Rectal smooth muscle tissue (tissue), 1 donor: ENCODE measurements around the gene STEAP3.
"Not testable (repeated sequence)": the region's sequence is repeated elsewhere in the genome, so short reads cannot be mapped to it uniquely, and the experiment has no call there.

Experiments
- H3K27ac ChIP-seq: one replicate; pipeline ENCODE4 v1.7.0; 2013; ENCODE audit warnings: low read depth, low read length, inconsistent platforms
- H3K27me3 ChIP-seq: one replicate; pipeline ENCODE4 v1.7.0; 2013; ENCODE audit warnings: low read length; ENCODE audit not compliant: control insufficient read depth, insufficient read depth
- H3K36me3 ChIP-seq: one replicate; pipeline ENCODE4 v1.7.0; 2013; ENCODE audit warnings: low read length; ENCODE audit not compliant: control insufficient read depth, insufficient read depth
- H3K4me1 ChIP-seq: one replicate; pipeline ENCODE4 v1.7.0; 2013; ENCODE audit warnings: low read length; ENCODE audit not compliant: control insufficient read depth, insufficient read depth
- H3K4me3 ChIP-seq: one replicate; pipeline ENCODE4 v1.7.0; 2013; ENCODE audit warnings: low read length
- H3K9ac ChIP-seq: one replicate; pipeline ENCODE4 v1.7.0; 2013; ENCODE audit warnings: low read length

Gene STEAP3

GRCh38 chr2:119266091-119266589 lies 42.5 kb downstream of the STEAP3 start:
- no peak overlapping the region for H3K4me3 ChIP-seq
- no peak overlapping the region for H3K9ac ChIP-seq
- no peaks in the 10 kb centered on the region for H3K27me3 ChIP-seq
- no peak overlapping the region for H3K27ac ChIP-seq
- no peaks in the 10 kb centered on the region for H3K36me3 ChIP-seq
- H3K4me1 ChIP-seq, result no peaks in the 10 kb centered on the region

GRCh38 chr2:119267604-119268003 lies 44.0 kb downstream of the STEAP3 start:
- no peak overlapping the region for H3K9ac ChIP-seq
- H3K4me1 ChIP-seq, result no peaks in the 10 kb centered on the region

GRCh38 chr2:119276864-119277263 lies 53.2 kb downstream of the STEAP3 start:
- Histone ChIP-seq H3K27ac (no peak overlapping the region), H3K36me3 (no peaks in the 10 kb centered on the region), H3K4me1 (no peaks in the 10 kb centered on the region), H3K9ac (no peak overlapping the region), H3K4me3 (no peak overlapping the region), H3K27me3 (no peaks in the 10 kb centered on the region)

More at GRCh38 chr2:119267604-119268003, 44.0 kb downstream of the STEAP3 start:
- Histone ChIP-seq H3K27me3 (no peaks in the 10 kb centered on the region), H3K27ac (no peak overlapping the region), H3K4me3 (no peak overlapping the region), H3K36me3 (no peaks in the 10 kb centered on the region)

GRCh38 chr2:119278385-119278784 lies 54.8 kb downstream of the STEAP3 start:
- H3K9ac ChIP-seq, H3K27me3 ChIP-seq, H3K4me1 ChIP-seq, H3K36me3 ChIP-seq, H3K4me3 ChIP-seq, H3K27ac ChIP-seq: not testable (repeated sequence)

GRCh38 chr2:119278946-119279345 lies 55.3 kb downstream of the STEAP3 start:
- no peak overlapping the region for H3K27ac ChIP-seq
- no peak overlapping the region for H3K4me3 ChIP-seq
- no peak overlapping the region for H3K9ac ChIP-seq
- H3K4me1 ChIP-seq, result no peaks in the 10 kb centered on the region
- H3K27me3 ChIP-seq, result no peaks in the 10 kb centered on the region
- H3K36me3 ChIP-seq, result no peaks in the 10 kb centered on the region

GRCh38 chr2:119279666-119280065 lies 56.0 kb downstream of the STEAP3 start:
- H3K27ac ChIP-seq, result no peak overlapping the region
- H3K4me1 ChIP-seq, result no peaks in the 10 kb centered on the region
- no peak overlapping the region for H3K9ac ChIP-seq
- no peak overlapping the region for H3K4me3 ChIP-seq
- H3K36me3 ChIP-seq, result no peaks in the 10 kb centered on the region
- no peaks in the 10 kb centered on the region for H3K27me3 ChIP-seq

- Histone ChIP-seq H3K36me3 (no peaks in the 10 kb centered on the region), H3K4me3 (no peak overlapping the region), H3K27ac (no peak overlapping the region), H3K4me1 (no peaks in the 10 kb centered on the region), H3K27me3 (no peaks in the 10 kb centered on the region), H3K9ac (no peak overlapping the region)
Measured at GRCh38 chr2:119280680-119281079, 57.0 kb downstream of the STEAP3 start.

GRCh38 chr2:119282146-119282995 lies 58.7 kb downstream of the STEAP3 start:
- Histone ChIP-seq H3K27ac (no peak overlapping the region), H3K4me3 (no peak overlapping the region)

GRCh38 chr2:119282996-119283511 lies 59.4 kb downstream of the STEAP3 start:
- Histone ChIP-seq H3K4me1 (no peaks in the 10 kb centered on the region), H3K27me3 (no peaks in the 10 kb centered on the region), H3K36me3 (no peaks in the 10 kb centered on the region), H3K27ac (no peak overlapping the region), H3K9ac (no peak overlapping the region), H3K4me3 (no peak overlapping the region)

More at GRCh38 chr2:119282146-119282995, 58.7 kb downstream of the STEAP3 start:
- Histone ChIP-seq H3K4me1 (no peaks in the 10 kb centered on the region), H3K36me3 (no peaks in the 10 kb centered on the region), H3K27me3 (no peaks in the 10 kb centered on the region), H3K9ac (no peak overlapping the region)

GRCh38 chr2:119283873-119284331 lies 60.3 kb downstream of the STEAP3 start:
- Histone ChIP-seq H3K27me3 (no peaks in the 10 kb centered on the region), H3K4me1 (peaks cover 3% of the 10 kb centered on the region), H3K27ac (no peak overlapping the region), H3K36me3 (no peaks in the 10 kb centered on the region), H3K9ac (no peak overlapping the region), H3K4me3 (no peak overlapping the region)

GRCh38 chr2:119286661-119287060 lies 63.0 kb downstream of the STEAP3 start:
- Histone ChIP-seq H3K36me3 (no peaks in the 10 kb centered on the region), H3K4me1 (peaks cover 5% of the 10 kb centered on the region), H3K9ac (no peak overlapping the region), H3K27ac (no peak overlapping the region), H3K4me3 (no peak overlapping the region), H3K27me3 (no peaks in the 10 kb centered on the region)

- H3K4me3 ChIP-seq, result no peak overlapping the region
- no peak overlapping the region for H3K9ac ChIP-seq
- H3K27me3 ChIP-seq, result no peaks in the 10 kb centered on the region
- H3K27ac ChIP-seq, result peak overlapping the region; percentile 76
- peaks cover 5% of the 10 kb centered on the region for H3K4me1 ChIP-seq
- H3K36me3 ChIP-seq, result no peaks in the 10 kb centered on the region
Measured at GRCh38 chr2:119288576-119288975, 64.9 kb downstream of the STEAP3 start.
